ENCODE measurements around the gene CHIC2. TPM values are rescaled to one million over a fixed set of nuclear protein-coding genes. Genes with fewer than 3 reads are reported as not detected.

Gene CHIC2
- total RNA-seq, 1 donor, result 74.3 TPM

GRCh38 chr4:54103190-54103574 lies 38.8 kb upstream of the CHIC2 start:
- H3K4me3 ChIP-seq (ENCODE audit: low read depth, low read length), result no peak overlapping the region
- no peak for TF ChIP-seq CTCF (IDR thresholded peaks at IDR 0.05; ENCODE audit: insufficient read depth, low read depth, low read length)
- DNase-seq (ENCODE audit: low read depth), result peak; percentile 58

GRCh38 chr4:54102531-54103106 lies 38.2 kb upstream of the CHIC2 start:
- no peak for DNase-seq (ENCODE audit: low read depth)
- no peak overlapping the region for H3K4me3 ChIP-seq (ENCODE audit: low read depth, low read length)
- TF ChIP-seq CTCF (IDR thresholded peaks at IDR 0.05; ENCODE audit: insufficient read depth, low read depth, low read length), result no peak

GRCh38 chr4:54101190-54102041 lies 37.0 kb upstream of the CHIC2 start:
- peak overlapping the region; percentile 59 for H3K4me3 ChIP-seq (ENCODE audit: low read depth, low read length)
- no peak for DNase-seq (ENCODE audit: low read depth)
- TF ChIP-seq CTCF (IDR thresholded peaks at IDR 0.05; ENCODE audit: insufficient read depth, low read depth, low read length), result no peak

- no peak for DNase-seq (ENCODE audit: low read depth)
- H3K4me3 ChIP-seq (ENCODE audit: low read depth, low read length), result peak overlapping the region; percentile 59
- no peak for TF ChIP-seq CTCF (IDR thresholded peaks at IDR 0.05; ENCODE audit: insufficient read depth, low read depth, low read length)
Observed at GRCh38 chr4:54100595-54101189, 36.3 kb upstream of the CHIC2 start.

GRCh38 chr4:54099748-54100574 lies 35.6 kb upstream of the CHIC2 start, which contains the start of gene GSX2:
GSX2 (plus strand) TSS chr4:54100163; CDS start chr4:54100345, 182 bp downstream.
- H3K4me3 ChIP-seq (ENCODE audit: low read depth, low read length), result peak within 1 kb of the TSS; percentile 59
- no peak for DNase-seq (ENCODE audit: low read depth)
- no peak for TF ChIP-seq CTCF (IDR thresholded peaks at IDR 0.05; ENCODE audit: insufficient read depth, low read depth, low read length)

GRCh38 chr4:54099287-54099747 lies 34.9 kb upstream of the CHIC2 start:
- TF ChIP-seq CTCF (IDR thresholded peaks at IDR 0.05; ENCODE audit: insufficient read depth, low read depth, low read length), result no peak
- DNase-seq (ENCODE audit: low read depth), result no peak
- peak overlapping the region; percentile 59 for H3K4me3 ChIP-seq (ENCODE audit: low read depth, low read length)

Measured in fibroblast of villous mesenchyme (primary cell).